CD4-positive, alpha-beta T cell treated with Interleukin-6 at 100 ng/mL for 8 hours (primary cell): ENCODE measurements around the gene F3.

ENCODE experiments used
- DNase-seq: peaks from one replicate; pipeline ENCODE4 v3.0.0-alpha.2; 2020; ENCODE audit warnings: mixed read lengths, low spot score

F3 gene

GRCh38 chr1:94527447-94528031 lies 14.0 kb downstream of the F3 start:
- no peak for DNase-seq

GRCh38 chr1:94526152-94526980 lies 15.2 kb downstream of the F3 start:
- no peak for DNase-seq

GRCh38 chr1:94524531-94524930 lies 17.0 kb downstream of the F3 start:
- DNase-seq, result no peak

- no peak for DNase-seq
Observed at GRCh38 chr1:94522304-94522703, 19.3 kb downstream of the F3 start.

GRCh38 chr1:94519351-94519750 lies 22.2 kb downstream of the F3 start:
- DNase-seq, result no peak

DNA sequence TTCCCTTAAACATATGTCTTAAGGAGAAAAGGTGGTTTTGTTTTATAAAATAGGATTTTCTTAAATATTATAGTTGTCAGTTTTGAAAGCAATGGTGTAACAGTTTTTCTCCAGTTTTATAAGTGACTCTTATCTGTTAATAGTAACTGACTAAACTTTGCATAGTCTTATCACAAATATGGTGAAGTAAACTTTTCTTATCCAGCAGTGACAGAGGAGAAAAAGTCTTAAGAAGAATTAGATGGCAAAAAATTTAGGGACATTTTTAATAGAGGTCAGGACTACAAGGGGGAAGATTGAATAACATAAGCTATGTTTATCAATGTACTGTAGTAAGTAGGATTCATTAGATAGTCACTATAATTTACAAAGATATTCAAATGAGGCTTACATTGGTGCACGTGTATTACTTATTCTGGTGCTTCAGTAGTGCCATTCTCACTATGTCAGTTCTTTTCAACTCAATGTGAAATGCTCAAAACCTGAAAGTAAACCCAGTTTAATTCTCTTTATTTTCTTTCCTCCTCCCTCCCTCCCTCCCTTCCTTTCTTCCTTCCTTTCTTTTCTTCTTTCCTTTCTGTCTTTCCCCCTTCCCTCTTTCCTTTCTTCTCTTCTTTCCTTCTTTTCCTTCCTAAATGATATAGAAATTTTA lies 26.1 kb downstream of the F3 start:
- DNase-seq, result no peak

DNA sequence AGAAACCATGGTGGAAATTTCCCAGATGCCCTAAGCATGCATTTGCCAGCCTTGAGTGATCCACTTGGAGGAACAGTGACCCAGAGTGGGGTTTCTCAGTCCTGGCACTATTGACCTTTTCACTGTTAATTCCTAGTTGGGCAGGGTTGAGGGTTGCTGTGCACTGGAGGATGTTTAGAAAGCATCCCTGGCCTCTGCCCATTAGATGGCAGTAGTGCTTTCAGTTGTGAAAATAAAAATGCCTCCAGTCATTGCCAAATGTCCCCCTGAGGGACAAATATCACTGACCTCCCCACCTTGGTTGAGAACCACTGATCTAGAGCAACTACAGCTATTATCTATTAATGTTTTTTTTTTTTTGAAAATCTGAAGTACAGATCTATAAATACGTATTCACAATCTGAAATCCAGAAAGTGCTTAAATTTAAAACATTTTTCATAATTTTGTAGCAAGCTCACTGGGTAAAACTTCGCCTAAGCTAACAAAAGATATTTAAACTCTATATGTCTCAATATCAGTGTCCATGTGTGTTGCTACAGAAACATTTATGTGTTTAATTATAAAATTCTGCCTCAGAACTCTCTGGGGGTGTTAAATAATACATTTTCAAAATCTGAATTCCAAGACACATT lies 27.3 kb downstream of the F3 start:
- no peak for DNase-seq

DNA sequence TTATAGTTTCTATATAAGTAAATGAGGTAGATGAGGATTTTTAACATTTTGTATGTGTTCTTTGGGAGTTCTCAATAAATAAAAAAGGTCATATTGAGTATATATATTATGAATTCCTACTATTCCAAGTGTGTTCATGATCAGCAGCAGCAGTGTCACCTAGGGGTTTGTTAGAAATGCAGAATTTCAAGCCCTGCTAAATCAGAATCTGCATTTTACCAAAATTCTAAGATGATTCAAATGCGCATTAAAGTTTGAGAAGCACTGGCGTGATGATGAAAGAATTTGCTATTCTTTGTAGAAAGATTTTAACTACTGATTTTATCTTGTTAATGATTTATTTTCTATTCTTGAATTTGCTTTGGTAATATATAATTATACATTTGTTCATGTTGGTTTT lies 28.7 kb downstream of the F3 start:
- no peak for DNase-seq

- DNase-seq, result no peak
Observed at GRCh38 chr1:94504601-94505000, 37.0 kb downstream of the F3 start.

- DNase-seq, result no peak
Observed at GRCh38 chr1:94503153-94503552, 38.4 kb downstream of the F3 start.

DNA sequence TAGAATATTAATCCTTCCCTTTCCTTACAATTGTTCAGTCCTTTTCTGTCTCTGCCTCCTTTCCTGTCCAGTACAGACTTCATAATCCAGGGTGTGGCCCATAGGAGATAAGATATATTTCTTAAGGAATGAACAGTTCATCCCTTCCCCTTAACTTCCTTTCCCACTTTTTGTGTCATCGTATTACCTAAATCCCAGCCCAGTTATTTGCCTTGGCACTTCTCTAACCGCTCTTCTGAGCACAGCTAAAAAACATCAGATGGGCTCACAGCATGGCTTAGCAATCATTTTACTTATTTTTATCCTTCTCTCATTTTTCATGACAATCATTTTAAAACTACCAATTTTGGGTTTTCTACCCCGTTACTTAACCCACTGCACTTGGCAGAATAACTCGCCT lies 39.6 kb downstream of the F3 start:
- no peak for DNase-seq

- no peak for DNase-seq
Observed at GRCh38 chr1:94501426-94501825, 40.1 kb downstream of the F3 start.

- DNase-seq, result no peak
Observed at GRCh38 chr1:94496076-94496755, 45.3 kb downstream of the F3 start.

GRCh38 chr1:94490556-94490955 lies 51.0 kb downstream of the F3 start:
- DNase-seq, result no peak

- DNase-seq, result no peak
Observed at GRCh38 chr1:94486990-94487389, 54.6 kb downstream of the F3 start.

DNA sequence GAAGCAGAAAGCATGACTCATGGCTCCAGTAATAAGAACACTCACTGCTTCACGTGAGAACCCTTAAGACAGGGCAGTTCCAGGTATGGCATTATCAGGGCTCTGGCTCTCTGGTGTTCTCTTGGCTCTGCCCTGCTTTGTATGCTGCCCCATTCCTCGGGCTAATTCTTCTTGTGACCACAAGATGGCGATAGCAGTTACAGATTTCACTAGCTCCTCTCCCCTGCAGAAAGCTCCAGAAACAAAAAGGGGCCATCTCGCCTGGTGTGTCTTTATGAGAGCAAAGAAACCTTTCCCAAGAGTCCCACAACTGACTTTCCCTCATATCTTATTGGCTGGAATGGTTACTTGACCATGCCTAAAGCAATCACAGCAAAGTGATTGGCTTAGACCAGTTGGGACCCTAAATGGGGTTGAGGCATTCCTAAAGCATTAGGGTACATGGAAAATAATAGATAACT lies 60.1 kb downstream of the F3 start:
- peak; percentile 41 for DNase-seq

GRCh38 chr1:94479682-94480081 lies 61.9 kb downstream of the F3 start:
- no peak for DNase-seq
